Colonic mucosa (tissue), 4 donors: ENCODE results near the gene IL17B. TPM values are rescaled to one million over a fixed set of nuclear protein-coding genes. Genes with fewer than 3 reads are reported as not detected.

ENCODE experiments used
- DNase-seq: peaks from one replicate; pipeline ENCODE4 v3.0.0-alpha.2; 2020
- H3K27ac ChIP-seq: fragments of 200-600 bp; one replicate; pipeline ENCODE4 v1.8.0; 2021
- H3K27me3 ChIP-seq: fragments of 200-600 bp; one replicate; pipeline ENCODE4 v1.8.0; 2021
- H3K36me3 ChIP-seq: fragments of 200-600 bp; one replicate; pipeline ENCODE4 v1.8.0; 2021
- H3K4me1 ChIP-seq: fragments of 200-600 bp; one replicate; pipeline ENCODE4 v1.8.0; 2021; ENCODE audit warnings: mild to moderate bottlenecking
- H3K4me3 ChIP-seq: fragments of 200-600 bp; one replicate; pipeline ENCODE4 v1.8.0; 2021
- H3K9ac ChIP-seq, 2 donors: one replicate each; pipeline ENCODE4 v1.7.0; 2013; ENCODE audit warnings: control low read depth in 2 of 2, low read depth in 2 of 2, low read length in 2 of 2
- H3K9me3 ChIP-seq: fragments of 200-600 bp; one replicate; pipeline ENCODE4 v1.8.0; 2021
- intact Hi-C: fragments of 100-400 bp; cut with DNase I; formaldehyde crosslinking; loops from one replicate; pipeline ENCODE4 v1.14.1; 2022
- total RNA-seq, 2 donors: library from RNA; stranded (reverse); fragmentation: NEBNext Ultra II Directional in 1 of 2; extraction: Animal tissue kit (Norgen Biotek cat#: 25700) in 1 of 2; gene quantifications; one replicate each; pipeline ENCODE4 v1.2.1, GENCODE V29; 2021
- TF ChIP-seq, protein P1 (sequence below): fragments of 200-600 bp; IDR thresholded peaks from one replicate; pipeline ENCODE4 v1.8.0; 2022; ENCODE audit warnings: antibody characterized with exemption, mild to moderate bottlenecking
- donor health status: healthy.
- donor health status: DM: no; HTN: no; CAD: no.
- donor health status: DM: no; HTN: no; CAD: no.

The IL17B gene
- total RNA-seq, 2 donors from 2014 or later, result 0.42 TPM; not detected in 1

- Histone ChIP-seq H3K4me1 (no peaks in the 10 kb centered on the region), H3K4me3 (no peak overlapping the region), H3K9ac (peak overlapping the region; percentile 15 to 36), H3K27me3 (no peaks in the 10 kb centered on the region), H3K36me3 (no peaks in the 10 kb centered on the region), H3K9me3 (no peaks in the 10 kb centered on the region), H3K27ac (peak overlapping the region; percentile 41)
- TF ChIP-seq, protein P1, sequence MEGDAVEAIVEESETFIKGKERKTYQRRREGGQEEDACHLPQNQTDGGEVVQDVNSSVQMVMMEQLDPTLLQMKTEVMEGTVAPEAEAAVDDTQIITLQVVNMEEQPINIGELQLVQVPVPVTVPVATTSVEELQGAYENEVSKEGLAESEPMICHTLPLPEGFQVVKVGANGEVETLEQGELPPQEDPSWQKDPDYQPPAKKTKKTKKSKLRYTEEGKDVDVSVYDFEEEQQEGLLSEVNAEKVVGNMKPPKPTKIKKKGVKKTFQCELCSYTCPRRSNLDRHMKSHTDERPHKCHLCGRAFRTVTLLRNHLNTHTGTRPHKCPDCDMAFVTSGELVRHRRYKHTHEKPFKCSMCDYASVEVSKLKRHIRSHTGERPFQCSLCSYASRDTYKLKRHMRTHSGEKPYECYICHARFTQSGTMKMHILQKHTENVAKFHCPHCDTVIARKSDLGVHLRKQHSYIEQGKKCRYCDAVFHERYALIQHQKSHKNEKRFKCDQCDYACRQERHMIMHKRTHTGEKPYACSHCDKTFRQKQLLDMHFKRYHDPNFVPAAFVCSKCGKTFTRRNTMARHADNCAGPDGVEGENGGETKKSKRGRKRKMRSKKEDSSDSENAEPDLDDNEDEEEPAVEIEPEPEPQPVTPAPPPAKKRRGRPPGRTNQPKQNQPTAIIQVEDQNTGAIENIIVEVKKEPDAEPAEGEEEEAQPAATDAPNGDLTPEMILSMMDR, result peak; percentile 83
- intact Hi-C loops, result loop anchor here (2.0 to 5.0 kb wide), 3 partner anchors 49 to 235 kb away; no protein-coding TSS in a partner anchor
- peak; percentile 81 for DNase-seq
These were observed 2.9 kb upstream of the IL17B start for GRCh38 chr5:149381986-149382338.

DNA sequence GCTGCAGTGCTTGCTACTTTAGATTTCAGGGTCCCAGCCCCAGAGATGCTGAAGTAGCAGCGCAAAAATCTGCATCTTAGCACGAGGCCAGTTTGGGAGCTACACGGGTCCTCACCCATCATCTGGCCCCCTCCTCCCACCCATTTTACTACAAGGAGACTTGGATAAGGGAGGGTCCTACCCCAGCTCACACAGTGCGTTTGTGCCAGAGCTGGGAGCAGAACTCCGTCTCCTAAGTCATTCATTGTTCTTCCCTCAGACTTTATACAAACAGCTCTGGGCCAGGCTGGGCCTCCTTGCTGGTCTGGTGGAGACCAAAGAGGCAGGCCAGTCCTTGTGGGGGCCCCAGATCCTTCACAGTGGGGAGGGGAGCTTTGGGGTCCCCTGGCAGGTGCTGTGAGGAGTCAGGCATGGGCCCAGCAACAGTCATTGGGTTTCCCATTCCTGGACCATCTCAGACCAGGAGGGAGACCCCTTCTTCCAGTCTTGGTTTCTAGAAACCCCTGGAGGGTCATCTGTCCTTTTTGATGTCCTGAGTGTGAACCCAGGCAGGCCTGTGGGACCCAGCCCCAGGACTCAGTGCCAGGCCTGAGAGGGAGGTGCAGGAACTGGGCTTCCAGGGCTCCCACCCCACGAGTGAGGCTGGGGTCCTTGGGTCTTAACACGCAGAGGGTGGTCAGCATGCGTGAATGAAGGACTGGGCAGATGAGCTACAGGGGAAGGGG is 2.3 kb upstream of the IL17B start:
- peak overlapping the region; percentile 15 to 36 for H3K9ac ChIP-seq
- DNase-seq, result no peak
- H3K9me3 ChIP-seq, result no peaks in the 10 kb centered on the region
- H3K27me3 ChIP-seq, result no peaks in the 10 kb centered on the region
- H3K4me3 ChIP-seq, result no peak overlapping the region
- TF ChIP-seq, protein P1, result no peak
- H3K36me3 ChIP-seq, result no peaks in the 10 kb centered on the region
- intact Hi-C loops, result loop anchor here (5.0 kb wide), 1 partner anchor 236 kb away; no protein-coding TSS in a partner anchor
- peak overlapping the region; percentile 41 for H3K27ac ChIP-seq
- H3K4me1 ChIP-seq, result no peaks in the 10 kb centered on the region

DNA sequence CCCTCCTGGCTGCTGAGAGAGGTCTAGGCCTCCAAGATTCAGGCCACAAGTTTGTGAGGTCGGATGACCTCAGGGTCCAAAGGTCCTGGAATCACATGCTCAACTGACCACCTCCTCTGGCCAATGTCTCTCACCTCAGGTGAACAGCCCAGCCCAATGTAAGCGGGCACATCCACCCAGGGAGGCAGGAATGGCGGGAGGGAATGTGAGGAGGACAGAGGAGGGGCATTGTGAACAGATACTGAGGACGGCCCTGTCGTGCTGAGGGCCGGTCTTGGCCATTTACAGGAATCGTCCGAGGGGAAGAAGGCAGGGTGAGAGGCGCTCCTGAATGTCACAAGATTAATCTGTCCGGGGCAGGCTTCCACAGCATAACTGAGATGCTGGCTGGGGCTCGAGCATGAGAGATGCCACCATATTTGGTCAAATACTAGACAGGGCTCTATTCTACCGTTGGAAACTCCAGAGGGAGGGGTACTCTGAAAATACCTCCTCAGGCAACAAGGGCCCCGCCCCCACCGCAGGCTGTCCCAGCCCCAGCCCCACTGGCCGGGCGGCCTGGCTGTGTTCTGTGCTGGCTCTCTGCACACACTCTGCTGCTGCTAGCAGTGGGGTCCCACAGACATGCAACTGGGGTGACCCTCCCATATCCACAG is 1.5 kb upstream of the IL17B start:
- H3K4me1 ChIP-seq, result no peaks in the 10 kb centered on the region
- no peak for DNase-seq
- H3K27me3 ChIP-seq, result no peaks in the 10 kb centered on the region
- intact Hi-C loops, result loop anchor here (5.0 kb wide), 1 partner anchor 237 kb away; no protein-coding TSS in a partner anchor
- no peaks in the 10 kb centered on the region for H3K9me3 ChIP-seq
- TF ChIP-seq, protein P1, result no peak
- H3K9ac ChIP-seq, result no peak overlapping the region
- H3K36me3 ChIP-seq, result no peaks in the 10 kb centered on the region
- peak overlapping the region; percentile 41 for H3K27ac ChIP-seq
- H3K4me3 ChIP-seq, result no peak overlapping the region

DNA sequence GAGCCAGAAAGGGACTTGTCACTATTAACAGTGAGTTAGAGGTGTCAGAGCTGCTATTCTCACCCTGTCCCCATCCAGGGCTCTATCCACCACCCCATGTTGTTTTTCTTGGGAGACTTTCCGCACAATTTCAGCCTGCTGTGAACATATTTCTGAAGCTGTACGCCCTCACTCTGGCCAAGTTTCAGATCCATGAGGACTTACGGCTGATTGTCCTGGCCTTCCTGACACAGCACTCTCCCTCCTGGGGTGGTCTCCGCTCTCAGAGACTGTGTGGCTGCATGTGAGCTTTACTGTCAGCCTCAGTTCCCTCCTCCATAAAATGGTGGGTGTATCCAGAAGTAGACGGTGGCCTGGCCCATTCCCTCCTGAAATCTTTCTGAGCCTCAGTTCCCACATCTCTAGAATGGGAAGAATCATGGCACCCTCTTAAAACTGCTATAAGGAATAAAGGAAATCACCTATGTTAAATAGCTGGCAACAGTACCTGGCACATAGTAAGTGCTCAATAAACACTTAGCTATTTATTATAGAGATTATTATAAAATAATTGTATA is 804 bp upstream of the IL17B start:
- TF ChIP-seq, protein P1, result no peak
- H3K27ac ChIP-seq, result peak overlapping the region; percentile 27
- H3K36me3 ChIP-seq, result no peaks in the 10 kb centered on the region
- no peak for DNase-seq
- peak overlapping the region in 1 of 2 donors; percentile 14 for H3K9ac ChIP-seq
- no peaks in the 10 kb centered on the region for H3K4me1 ChIP-seq
- H3K27me3 ChIP-seq, result no peaks in the 10 kb centered on the region
- H3K9me3 ChIP-seq, result no peaks in the 10 kb centered on the region
- no peak overlapping the region for H3K4me3 ChIP-seq
- intact Hi-C loops, result loop anchor here (5.0 kb wide), 1 partner anchor 237 kb away; no protein-coding TSS in a partner anchor

DNA sequence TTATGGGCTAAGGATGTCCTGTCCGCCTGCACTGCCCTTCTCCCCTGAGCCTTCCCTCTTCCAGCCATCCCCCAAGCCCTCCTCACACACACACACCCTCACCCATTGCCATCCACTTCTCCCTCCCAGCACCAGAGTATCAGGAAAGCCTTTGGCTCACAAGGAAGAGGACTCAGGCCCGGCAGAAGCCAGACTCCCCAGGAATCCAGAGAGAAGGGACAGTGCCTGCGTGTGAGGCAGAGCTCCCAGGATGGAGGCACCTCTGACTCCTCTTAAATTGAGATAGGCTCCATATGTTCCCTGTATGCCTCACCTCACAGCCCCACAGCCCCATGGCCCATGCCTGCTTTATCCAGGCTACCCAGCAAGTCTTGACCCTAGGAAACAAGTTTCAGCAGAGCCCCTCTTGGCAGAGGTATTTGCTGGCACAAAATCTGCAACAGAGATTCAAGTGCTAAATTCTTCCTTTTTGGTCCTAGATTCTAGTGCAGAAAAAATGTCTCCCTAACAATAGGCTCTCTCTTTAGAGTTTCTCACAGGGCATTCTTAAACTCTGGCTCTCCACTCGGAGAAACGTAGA is 761 bp downstream of the IL17B start:
- TF ChIP-seq, protein P1, result no peak
- Histone ChIP-seq H3K4me1 (no peaks in the 10 kb centered on the region), H3K27ac (peak overlapping the region; percentile 22), H3K36me3 (no peaks in the 10 kb centered on the region), H3K4me3 (no peak overlapping the region), H3K27me3 (no peaks in the 10 kb centered on the region), H3K9ac (no peak overlapping the region), H3K9me3 (no peaks in the 10 kb centered on the region)
- intact Hi-C loops, result no loop called here
- DNase-seq, result no peak
